NCI-H510A (cell line): ENCODE results near the gene INHBE.
A peak's percentile ranks its signal among the peaks of the same experiment; 100 is the strongest.

ENCODE experiments used
- DNase-seq: peaks from one replicate; lab custom pipeline; 2025; lab: John Stamatoyannopoulos, UW

INHBE gene

GRCh38 chr12:57460841-57461275 is 5.8 kb downstream of the INHBE start:
- DNase-seq = no peak

GRCh38 chr12:57461276-57461916 is 6.3 kb downstream of the INHBE start:
- no peak for DNase-seq

DNA sequence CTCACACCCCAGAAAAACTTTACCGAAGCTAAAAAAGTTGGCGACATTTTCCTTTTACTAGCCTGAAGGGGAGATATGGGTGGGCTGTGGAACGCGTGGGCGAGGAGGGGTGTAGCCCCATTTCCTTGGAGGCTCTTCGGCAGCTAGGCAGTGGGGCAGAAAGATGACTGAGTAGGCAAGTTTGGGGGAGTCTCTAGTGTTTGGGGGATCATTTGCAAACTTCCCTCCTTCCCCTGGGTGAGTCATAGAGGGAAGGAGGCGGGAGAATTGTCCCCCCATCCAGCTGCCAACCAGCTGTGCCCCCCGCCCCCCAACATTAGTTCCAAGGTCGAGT is 6.8 kb downstream of the INHBE start:
- DNase-seq = no peak

- peak; percentile 89 for DNase-seq
These were observed 7.3 kb downstream of the INHBE start for GRCh38 chr12:57462251-57462911.

GRCh38 chr12:57462912-57463253 is 7.8 kb downstream of the INHBE start:
- DNase-seq = no peak

DNA sequence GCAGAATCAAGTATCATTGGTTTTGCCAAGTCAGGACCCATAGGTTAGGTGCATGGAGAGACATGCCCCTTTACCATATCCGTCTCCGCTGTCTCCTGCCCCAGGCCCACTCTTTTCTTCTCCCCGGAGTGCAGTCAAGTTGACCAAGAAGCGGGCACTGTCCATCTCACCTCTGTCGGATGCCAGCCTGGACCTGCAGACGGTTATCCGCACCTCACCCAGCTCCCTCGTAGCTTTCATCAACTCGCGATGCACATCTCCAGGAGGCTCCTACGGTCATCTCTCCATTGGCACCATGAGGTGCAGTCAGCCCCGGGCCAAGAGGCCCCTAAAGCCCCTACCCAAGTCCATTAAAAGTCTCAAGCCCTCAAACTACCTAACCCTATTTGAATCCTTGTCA is 9.5 kb downstream of the INHBE start:
- DNase-seq = no peak

DNA sequence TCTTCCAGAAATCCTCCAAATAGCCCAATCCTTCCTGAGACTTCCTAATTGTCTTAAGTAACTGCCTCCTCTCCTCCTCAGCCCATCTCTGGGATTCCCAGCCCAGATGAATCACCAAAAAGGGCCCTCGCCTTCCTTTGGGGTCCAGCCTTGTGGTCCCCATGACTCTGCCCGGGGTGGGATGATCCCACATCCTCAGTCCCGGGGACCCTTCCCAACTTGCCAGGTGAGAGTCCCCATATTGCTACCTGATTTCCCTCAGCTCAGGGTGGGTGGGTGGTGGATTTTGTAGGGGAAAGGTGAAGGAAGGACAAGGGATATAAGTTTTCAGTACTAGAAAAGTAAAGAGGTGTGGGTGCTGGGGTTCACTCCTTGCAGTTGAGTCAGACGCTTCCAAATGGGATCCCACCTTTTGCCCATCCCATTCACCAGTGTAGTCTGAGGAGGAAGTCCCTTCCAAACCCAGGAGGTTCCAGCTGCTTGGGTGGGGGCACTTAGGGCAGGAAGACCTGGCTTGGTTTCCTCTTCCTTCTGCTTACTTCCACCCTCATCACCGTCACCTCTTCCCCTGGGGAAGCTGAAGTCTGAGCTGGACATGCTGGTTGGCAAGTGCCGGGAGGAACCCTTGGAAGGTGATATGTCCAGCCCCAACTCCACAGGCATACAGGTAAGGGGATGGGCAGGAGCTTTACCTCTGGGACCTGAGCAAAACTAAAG is 10.1 kb downstream of the INHBE start:
- no peak for DNase-seq

GRCh38 chr12:57465747-57466505 is 10.8 kb downstream of the INHBE start:
- no peak for DNase-seq

GRCh38 chr12:57467212-57467874 is 12.2 kb downstream of the INHBE start:
- DNase-seq = no peak

DNA sequence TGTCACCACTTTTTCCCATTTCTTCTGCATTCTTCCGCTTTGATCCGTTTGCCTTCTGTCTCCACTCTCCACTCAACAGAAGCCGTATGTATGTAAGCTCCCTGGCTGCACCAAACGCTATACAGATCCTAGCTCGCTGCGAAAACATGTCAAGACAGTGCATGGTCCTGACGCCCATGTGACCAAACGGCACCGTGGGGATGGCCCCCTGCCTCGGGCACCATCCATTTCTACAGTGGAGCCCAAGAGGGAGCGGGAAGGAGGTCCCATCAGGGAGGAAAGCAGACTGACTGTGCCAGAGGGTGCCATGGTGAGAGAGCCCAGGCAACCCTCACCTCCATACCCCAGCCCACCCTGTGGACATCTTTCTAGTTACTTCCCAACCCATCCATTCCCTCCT is 12.8 kb downstream of the INHBE start:
- no peak for DNase-seq

GRCh38 chr12:57469296-57470164 is 14.4 kb downstream of the INHBE start:
- DNase-seq = no peak

DNA sequence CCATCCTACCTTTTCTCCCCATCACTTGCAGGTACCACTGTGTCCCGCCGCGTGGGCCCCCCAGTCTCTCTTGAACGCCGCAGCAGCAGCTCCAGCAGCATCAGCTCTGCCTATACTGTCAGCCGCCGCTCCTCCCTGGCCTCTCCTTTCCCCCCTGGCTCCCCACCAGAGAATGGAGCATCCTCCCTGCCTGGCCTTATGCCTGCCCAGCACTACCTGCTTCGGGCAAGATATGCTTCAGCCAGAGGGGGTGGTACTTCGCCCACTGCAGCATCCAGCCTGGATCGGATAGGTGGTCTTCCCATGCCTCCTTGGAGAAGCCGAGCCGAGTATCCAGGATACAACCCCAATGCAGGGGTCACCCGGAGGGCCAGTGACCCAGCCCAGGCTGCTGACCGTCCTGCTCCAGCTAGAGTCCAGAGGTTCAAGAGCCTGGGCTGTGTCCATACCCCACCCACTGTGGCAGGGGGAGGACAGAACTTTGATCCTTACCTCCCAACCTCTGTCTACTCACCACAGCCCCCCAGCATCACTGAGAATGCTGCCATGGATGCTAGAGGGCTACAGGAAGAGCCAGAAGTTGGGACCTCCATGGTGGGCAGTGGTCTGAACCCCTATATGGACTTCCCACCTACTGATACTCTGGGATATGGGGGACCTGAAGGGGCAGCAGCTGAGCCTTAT is 15.3 kb downstream of the INHBE start:
- no peak for DNase-seq

GRCh38 chr12:57470970-57471656 is 16.0 kb downstream of the INHBE start:
- DNase-seq = no peak

DNA sequence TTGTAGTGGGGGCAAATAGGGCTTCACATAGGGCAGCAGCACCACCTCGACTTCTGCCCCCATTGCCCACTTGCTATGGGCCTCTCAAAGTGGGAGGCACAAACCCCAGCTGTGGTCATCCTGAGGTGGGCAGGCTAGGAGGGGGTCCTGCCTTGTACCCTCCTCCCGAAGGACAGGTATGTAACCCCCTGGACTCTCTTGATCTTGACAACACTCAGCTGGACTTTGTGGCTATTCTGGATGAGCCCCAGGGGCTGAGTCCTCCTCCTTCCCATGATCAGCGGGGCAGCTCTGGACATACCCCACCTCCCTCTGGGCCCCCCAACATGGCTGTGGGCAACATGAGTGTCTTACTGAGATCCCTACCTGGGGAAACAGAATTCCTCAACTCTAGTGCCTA is 16.6 kb downstream of the INHBE start:
- DNase-seq = no peak

- DNase-seq = no peak
These were observed 17.3 kb downstream of the INHBE start for GRCh38 chr12:57472391-57472790.

GRCh38 chr12:57473392-57473791 is 18.3 kb downstream of the INHBE start:
- no peak for DNase-seq

DNA sequence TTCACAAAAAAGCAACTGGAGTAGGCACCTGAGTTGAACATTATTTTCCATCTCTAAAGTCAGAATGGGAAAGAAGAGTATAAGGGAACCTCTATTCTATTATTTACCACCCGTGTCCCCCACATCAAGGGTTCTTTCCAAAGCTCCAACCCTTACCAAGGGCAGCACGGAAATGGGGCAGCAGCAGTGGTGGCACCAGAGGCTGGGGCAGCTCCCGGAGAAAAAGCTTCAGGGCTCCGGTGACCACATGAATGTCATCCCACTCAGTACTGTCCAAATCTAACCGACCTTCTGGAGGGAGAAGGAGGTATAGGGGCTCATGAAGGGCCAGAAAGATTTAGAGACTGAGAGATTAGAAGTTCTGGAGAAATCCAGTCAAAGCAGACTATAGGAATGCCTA is 18.8 kb downstream of the INHBE start:
- DNase-seq = no peak

DNA sequence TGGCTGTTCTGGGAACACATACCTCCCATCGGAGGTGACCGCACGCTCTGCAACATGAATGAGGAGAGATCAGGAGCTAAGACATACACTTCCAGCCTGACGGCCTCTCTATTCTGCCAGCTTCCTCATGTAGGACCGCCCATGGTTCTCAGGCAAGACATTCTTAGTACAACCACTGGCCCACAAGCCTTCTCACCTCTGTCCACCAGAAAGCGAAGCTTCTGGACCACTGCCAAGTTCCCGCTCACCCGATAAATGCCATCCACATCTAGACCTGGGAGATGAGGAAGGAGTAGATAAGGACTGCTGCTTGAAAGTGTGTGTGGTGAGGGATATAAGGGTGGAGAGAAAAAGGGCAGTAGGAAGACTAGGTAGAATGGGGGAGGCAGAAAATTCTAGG is 19.3 kb downstream of the INHBE start:
- DNase-seq = no peak

DNA sequence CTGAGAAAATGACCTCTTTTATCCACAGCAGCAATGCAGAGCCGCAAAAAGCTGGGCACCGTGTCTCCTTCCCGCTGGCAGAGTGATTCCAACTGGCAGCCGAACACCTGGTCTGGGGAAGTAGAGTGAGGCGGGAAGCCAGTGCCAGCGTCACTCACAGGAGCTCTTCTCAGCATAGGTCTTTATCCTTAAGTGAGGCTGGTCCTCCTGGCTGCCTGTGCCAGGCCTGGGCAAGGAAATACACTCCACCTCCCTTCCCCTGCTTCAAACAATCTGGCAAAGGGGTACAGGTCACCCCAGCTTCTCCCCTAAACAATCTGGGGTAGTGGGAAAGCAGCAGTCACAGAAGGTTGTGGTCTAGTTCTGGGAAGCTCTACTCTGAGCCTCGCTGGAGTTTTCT is 19.8 kb downstream of the INHBE start:
- no peak for DNase-seq
